ENCODE data around the gene WNT8A.

Gene WNT8A

GRCh38 chr5:138092301-138092700 is 8.5 kb downstream of the WNT8A start:
- DNase-seq: no peak

- no peak for DNase-seq
Measured at GRCh38 chr5:138093036-138093435, 9.2 kb downstream of the WNT8A start.

GRCh38 chr5:138095100-138095907 is 11.5 kb downstream of the WNT8A start:
- DNase-seq: no peak

GRCh38 chr5:138096363-138096762 is 12.5 kb downstream of the WNT8A start:
- no peak for DNase-seq

- no peak for DNase-seq
Measured at GRCh38 chr5:138096997-138097828, 13.4 kb downstream of the WNT8A start.

GRCh38 chr5:138102454-138103318 is 18.9 kb downstream of the WNT8A start:
- no peak for DNase-seq

DNA sequence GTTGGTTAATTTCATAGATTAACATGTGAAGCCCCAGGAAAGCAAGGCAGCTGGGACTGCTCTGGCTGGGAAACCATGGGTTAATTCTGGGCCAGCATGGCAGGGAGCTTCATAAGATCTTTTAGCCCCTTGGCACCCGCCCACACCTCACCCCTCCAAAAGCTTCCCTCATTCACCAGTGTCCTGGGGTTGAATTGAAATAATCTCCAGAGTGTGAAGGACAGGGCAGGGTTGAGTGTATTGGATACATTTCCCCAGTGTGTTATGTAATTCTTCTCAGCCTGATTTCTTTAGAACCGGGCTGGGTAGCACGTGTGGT is 19.4 kb downstream of the WNT8A start:
- no peak for DNase-seq

DNA sequence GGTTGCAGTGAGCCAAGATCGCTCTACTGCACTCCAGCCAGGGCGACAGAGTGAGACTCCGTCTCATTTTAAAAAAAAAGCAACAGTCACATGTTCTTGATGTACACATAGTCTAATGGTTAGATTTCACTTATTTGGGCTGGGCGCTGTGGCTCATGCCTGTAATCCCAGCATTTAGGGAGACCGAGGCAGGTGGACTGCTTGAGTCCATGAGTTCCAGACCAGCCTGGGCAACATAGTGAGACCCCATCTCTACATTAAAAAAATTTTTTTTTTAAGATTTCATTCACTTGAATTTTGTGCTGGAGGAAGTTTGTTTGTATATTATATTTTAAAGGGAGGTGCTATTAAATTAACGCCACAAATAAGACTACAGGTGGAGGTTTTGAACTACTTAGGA is 21.9 kb downstream of the WNT8A start:
- DNase-seq: no peak

DNA sequence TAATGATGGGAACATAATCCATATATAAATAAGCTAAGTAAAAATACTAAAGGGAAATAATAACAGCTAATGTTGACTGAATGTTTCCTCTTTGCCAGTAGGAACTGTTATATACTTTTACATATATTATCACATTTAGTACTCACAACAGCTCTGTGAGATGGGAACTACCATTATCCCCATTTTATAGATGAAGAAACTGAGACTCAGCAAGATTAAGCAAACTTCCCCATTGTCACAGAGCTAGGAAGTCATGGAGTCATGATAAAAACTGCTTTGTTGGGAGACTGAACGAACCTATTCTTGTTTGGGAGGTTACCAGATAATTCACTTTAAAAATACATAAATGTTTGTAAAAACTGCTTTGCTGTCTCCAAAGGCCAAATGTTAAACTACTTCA is 23.4 kb downstream of the WNT8A start:
- DNase-seq: no peak

GRCh38 chr5:138109463-138110265 is 25.8 kb downstream of the WNT8A start:
- DNase-seq: no peak

GRCh38 chr5:138110266-138110963 is 26.6 kb downstream of the WNT8A start:
- DNase-seq: no peak

DNA sequence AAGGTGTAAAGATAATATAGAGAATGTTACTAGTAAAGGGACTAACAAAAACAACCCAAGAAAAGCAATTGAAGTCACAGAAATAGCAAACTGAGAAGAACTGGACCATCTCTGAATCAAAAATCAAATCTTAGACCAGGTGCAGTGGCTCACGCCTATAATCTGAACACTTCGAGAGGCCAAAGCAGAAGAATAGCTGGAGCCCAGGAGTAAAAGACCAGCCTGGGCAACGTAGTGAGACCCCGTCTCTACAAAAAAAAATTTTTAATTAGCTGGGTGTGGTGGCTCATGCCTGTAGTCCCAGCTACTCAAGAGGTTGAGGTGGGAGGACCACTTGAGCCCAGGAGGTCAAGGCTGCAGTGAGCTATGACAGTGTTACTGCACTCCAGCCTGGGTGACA is 27.3 kb downstream of the WNT8A start:
- no peak for DNase-seq

DNA sequence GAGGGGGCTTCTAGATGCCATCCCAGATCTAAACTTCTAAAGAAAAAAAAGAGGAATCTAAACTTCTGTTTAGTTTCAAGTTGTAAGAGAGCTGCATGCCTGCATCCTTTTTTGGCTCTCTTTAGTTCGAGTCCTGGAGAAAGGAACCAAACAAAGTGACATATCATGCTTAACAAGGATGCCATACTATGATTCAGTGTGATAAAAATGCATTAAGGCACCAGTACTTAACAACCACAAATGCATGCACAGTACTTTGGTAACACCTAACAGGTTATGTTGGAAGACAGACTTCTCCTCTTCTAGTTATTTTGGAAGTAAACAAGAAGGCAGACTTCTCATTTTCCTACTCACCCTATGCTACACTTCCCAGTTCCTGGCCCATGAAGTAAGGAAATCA is 28.1 kb downstream of the WNT8A start:
- no peak for DNase-seq

DNA sequence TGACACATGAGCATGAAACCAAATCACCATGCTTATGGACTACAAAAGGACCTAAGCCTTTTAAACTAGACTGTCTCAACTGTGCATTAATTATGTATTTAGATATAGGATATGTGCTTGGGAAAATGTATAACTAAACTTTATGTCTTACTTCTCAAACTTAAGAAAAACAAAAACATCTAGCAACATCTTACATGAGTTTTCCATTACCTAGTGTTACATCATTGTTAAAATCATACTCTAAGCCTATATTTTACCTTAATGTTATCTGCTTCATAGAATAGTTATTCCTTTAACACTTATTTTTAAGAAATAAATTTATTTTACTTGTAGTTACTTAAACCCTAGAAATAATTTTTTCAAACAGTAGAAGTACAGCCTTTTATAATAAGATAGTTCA is 31.4 kb downstream of the WNT8A start:
- DNase-seq: no peak

GRCh38 chr5:138128334-138128733 is 44.5 kb downstream of the WNT8A start:
- DNase-seq: no peak

DNA sequence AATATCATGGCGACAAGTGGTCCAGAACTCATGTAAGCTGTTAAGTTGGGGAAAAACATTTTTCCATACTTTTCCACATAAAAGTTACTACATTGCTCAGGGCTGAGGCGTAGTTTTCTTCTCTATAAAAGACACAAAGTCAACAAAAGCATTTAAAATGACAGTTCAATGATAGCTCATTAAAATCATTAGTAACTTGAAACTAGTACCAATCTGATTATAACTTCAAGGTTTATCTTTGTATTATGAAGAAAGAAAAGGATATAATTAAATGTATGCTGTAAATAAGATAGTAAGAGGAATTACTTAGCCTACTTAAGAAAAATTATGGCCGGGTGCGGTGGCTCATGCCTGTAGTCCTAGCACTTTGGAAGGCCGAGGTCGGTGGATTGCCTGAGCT is 45.5 kb downstream of the WNT8A start:
- no peak for DNase-seq

GRCh38 chr5:138132543-138132942 is 48.7 kb downstream of the WNT8A start:
- DNase-seq: no peak

- no peak for DNase-seq
Measured at GRCh38 chr5:138138949-138139780, 55.3 kb downstream of the WNT8A start, which contains the start of gene NME5. TSS of gene NME5 (minus strand) at chr5:138139428. CDS start at chr5:138138780, 648 bp downstream.

DNA sequence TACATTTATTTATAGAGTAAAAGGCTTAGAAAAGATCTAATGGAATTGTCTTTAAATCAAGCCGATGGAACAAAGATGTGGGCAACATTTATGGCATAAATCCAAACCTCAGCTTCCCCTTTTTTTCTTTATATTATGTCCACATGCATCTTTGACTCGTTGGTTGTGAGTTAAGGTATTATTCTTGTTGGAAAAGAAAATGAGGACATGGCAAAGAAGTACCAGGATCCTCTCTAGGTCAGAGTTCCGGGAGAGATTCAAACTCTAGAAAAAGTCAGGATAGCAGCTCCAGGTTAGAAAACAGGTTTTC is 55.9 kb downstream of the WNT8A start:
- DNase-seq: no peak

DNA sequence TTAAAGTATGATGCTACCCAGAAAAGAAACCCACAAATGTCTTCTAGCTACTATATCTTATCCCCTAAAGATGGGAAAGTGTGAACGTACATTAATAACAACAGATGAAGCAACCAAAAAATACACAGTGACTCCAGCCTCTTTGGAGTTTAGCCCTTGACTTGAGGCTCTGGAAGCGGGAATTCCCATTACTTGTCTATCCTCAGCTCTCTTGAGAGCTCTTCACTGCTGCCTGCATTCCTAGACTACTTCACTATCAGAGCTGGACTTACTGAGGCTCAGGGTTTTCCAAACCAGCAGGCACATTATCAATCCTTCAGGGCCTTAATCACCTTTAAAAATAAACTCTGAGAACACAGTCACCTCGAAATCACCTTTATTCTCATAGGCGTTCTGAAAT is 56.4 kb downstream of the WNT8A start:
- no peak for DNase-seq

All from activated naive CD4-positive, alpha-beta T cell treated with Interleukin-2 at 50 U/mL for 16 hours (primary cell).